Measurements from ENCODE around the gene IRAG1.
"Not testable (repeated sequence)": the region's sequence is repeated elsewhere in the genome, so short reads cannot be mapped to it uniquely, and the experiment has no call there.

IRAG1 gene

DNA sequence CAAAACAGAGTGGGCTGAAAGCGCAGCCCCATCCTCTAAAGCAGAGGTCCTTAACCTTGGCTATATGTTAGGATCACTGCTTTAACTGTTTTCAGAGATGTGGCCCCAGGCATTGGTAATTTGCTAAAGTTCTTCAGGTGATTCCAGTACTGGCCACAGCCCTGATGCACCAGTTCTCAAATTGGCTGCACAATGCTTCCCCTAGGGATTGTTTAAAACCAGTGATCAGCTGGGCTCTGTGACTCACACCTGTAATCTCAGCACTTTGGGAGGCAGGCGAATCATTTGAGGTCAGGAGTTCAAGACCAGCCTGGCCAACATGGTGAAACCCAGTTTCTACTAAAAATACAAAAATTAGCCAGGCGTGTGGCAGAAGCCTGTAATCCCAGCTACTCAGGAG is 8.4 kb upstream of the IRAG1 start:
- no peak for DNase-seq (ENCODE audit: low read depth)

DNA sequence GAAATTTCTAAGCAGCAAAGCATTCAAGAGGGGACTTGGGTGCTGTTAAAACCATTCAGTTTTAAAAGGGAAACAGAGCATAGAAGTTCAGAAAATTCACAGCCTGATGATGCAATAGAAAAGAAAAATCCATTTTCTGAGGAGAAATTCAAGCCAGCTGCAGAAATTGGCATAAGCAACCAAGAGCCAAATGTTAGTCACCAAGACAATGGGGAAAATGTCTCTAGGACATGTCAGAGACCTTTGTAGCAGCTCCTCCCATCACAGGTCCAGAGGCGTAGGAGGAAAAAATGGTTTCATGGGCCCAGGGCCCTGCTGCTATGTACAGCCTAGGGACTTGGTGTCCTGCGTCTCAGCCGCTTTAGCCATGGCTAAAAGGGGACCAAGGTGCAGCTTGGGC is 5.5 kb upstream of the IRAG1 start:
- DNase-seq (ENCODE audit: low read depth) = no peak

DNA sequence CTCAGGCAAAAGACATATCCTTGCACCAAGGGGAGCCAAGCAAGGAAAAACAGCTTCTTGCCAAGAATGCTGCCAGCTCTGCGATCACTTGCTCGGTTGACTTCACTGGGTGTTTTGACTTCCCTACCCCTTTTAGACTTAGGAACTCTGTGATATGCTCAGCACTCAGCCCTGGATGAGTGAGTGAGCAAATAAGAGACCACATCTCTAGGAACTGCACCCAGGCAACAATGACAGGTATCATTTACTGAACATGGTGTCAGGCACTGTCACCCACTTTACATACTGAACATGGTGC is 3.7 kb upstream of the IRAG1 start:
- DNase-seq (ENCODE audit: low read depth) = no peak

DNA sequence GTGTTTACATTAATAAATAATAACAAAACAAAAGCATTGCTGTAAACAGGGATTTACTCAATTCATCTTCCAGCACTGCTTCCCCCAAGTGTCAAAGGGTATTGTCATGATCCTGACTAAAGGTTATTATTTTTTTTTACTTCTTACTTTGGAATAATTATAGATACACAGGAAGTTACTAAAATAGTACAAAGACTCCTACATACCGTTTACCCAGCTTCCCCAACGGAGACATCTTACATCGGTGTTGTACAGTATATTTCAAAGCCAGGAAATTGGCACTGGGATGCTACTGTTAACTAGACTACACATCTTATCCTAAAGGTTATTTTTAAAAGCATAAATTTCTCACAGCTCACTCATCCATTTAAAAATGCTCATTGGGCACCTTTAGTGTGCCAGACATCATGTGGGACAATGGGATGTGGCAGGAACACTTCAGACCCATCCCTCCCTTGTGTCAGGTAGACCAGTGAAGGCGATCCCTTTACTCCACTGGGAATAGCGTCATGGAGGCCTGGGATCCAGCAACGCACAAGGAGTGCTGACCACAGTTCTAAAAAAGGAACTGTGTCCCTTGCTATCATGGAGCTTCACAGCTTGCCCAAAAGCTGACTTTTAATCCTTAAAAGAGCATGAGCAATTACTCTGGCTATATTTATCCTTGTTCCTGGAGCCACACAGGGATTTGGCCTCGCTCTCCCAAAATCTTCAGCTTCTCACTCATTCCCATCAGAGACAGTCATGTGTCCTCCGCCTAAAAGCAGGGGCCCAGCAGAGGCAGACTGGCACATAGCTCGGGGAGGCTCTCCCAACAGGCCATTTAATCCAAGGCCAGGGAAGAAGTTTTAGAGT is 3.1 kb upstream of the IRAG1 start:
- no peak for DNase-seq (ENCODE audit: low read depth)

DNA sequence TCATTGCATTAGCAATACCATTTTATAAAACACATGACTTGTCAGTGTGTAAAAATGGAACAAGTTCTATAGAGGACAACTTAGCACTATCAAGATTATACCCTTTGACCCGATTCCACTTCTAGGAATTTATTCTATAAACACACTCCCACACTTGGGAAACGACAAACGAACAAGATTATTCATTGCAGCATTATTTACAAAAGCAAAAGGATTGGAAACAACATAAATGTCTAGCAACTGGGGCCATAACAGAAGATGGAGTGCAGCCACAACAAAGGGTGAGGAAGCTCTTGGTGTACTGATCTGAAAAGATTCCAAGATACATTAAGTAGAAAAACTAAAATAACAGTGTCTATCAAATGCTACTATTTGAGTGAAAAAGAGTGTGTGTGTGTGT is 2.3 kb upstream of the IRAG1 start:
- DNase-seq (ENCODE audit: low read depth) = no peak

DNA sequence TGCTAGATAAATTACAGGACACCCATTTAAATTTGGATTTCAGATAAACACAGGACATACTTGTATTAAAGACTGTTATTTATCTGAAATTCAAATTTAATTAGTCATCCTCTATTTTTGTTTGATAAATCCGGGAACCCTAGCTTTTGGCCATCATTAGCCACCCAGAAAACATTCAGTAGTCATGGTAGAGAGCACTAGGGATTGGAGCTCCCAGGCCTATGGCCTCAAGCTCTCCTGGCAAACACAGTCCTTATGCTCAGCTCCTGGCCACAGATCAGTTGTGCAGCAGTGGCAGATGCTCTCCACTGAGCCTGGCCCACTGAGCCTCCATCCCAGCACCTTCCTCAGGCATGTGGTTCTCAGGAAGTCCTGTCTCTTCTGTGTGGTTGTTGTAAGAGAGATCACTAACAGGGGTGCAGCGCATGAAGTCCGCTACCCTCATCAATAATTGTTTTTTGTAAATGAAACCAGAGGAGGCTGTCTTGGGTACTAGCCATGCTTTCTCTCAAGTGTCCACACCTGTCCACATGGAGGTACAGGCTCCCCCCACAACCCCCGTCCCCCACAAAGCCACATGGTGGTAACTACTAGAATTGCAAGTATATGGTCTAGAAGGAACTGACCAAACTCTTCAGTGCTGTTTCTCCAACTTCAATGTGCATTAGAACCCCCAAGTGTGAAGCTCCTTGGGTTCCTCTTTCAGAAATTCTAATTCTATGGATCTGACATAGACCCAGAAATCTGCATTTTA is 1.1 kb upstream of the IRAG1 start:
- DNase-seq (ENCODE audit: low read depth) = no peak

DNA sequence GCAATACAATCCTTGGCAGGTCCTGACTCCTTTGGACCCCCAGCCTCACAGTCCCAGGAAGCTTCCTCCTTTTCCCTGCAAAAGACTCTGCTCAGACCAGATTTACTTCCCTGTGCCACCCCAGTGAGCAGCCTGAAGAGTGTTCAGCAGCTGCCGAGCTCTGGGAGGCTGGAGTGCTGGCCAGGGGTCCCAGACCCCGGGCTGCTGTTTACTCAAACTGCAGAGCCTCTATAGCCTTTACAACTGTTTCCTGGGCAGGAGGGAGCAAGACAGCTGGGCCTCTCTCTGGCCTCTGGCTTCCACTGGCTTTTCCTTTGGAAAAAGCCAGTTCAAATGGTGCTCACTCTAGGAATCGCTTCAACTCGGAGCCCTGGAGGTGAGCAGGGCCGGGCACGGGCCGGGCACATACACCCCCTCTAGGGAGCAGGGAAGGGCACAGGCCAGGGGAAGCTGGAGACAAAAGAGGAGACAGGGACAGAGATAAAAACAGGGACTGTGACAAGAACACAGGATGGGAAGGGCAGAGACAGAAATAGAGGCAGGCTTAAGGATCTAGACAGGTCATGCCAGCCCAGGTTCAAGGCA is 932 bp downstream of the IRAG1 start:
- DNase-seq (ENCODE audit: low read depth) = no peak

DNA sequence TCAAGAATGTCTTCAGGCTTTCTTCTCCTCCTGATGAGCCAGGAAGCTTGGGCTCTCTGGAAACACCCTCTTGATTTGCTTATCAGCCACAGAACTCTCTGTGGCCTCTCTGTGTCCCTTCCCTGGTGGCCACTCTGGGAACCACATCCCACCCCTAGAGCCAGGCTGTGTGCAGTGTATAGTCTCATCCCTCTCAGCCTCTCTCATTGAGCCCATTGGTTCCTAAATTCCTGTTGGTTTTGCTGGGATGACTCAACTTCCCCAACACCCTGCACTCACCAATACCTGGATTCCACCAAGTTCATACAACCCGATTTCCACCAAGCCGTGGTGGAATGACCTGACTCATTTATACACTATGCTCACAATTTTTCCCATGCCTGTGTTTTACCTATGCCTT is 5.2 kb downstream of the IRAG1 start:
- no peak for DNase-seq (ENCODE audit: low read depth)

DNA sequence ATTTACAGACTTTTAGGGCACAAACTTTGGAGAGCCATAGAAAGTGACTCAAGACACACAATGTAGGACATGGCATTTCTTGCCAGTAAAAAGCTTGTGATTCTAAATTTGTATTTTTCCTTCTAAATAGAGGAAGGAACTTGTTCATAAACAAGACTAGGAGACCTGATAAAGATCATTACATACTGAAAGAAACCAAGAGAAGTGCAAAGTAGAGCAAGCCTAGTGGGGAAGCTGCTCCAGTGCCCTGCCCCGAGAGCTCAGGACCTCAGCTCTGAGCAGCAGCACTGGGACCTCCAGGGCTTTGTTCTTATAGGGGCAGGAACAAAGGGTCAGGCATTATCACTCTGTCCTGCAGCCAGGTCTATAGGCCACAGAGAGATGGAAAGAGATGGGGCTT is 7.2 kb downstream of the IRAG1 start:
- DNase-seq (ENCODE audit: low read depth) = no peak

DNA sequence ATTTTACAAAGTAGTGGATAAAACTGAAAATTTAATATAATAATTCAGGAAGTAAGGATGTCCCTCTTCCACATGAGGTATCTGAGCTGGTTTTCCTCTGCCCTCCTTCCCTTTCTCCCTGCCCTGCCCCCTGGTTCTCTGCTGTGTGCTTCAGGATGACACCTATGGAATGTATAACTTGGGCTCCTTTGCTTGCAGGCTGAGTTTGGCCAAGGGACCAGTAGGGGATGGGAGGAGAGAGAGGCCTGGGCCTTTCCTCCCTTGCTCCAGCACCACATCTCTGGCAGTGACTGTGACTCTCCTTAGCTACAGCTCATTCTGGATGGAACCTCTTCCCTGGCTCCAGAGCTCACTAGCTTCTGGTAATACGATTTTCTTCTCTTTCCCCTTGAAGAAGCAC is 10.1 kb downstream of the IRAG1 start:
- no peak for DNase-seq (ENCODE audit: low read depth)

DNA sequence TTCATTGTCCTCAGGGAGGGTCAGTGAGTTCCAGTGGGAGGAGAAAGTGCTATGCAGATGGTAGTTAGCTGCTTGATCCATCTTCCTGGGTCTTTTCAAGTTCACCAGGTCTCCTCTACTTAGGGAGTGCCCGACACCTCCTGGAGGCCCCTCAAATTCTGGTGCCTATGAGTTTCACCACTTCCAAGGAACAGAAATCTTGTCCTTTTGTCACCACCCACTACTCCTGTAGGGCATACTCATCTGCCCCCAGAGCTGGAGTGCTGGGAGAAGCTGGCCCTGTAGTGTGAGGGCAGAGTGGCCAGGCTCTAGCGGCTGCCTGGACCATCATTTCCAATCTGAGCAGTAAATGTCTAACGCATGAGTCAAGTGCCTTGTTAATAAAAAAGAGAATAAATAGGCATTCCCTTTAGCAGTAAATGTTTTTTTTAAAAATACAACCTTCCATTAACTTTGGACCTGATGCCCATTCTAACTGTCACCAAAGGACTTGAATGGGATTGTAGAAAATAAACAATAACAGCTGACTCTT is 12.5 kb downstream of the IRAG1 start:
- no peak for DNase-seq (ENCODE audit: low read depth)

DNA sequence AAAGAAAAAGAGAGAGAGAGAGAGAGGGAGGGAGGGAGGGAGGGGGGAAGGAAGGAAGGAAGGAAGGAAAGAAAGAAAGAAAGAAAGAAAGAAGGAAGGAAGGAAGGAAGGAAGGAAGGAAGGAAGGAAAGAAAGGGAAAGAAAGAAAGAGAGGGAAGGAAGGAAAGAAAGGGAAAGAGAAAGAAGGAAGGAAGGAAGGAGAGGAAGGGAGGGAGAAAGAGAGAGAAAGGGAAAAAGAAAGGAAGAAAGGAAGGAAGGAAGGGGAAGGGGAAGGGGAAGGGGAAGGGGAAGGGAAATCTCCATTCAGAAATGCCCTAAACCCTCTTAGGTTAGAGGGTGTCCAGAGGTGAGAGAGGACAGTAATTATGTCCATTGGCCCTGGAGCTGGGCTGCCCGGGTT is 13.3 kb downstream of the IRAG1 start:
- not testable (repeated sequence) for DNase-seq (ENCODE audit: low read depth)

DNA sequence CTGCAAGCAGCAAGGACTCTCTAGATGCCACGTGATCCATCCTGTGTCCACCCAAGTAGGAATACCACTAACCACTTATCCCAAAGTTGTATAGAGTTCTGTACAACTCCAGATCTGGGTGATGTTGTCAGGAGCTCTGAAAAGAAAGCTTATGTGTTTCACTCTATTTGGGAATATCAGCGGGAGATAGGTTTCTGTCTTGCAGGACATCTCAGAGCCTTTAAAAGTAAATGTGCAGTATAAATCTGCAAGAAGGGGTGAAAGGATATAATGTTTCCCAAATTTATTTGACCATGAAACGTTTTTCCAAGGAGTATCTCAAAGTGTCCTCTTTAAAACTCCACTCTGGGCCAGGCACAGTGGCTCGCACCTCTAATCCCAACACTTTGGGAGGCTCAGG is 13.9 kb downstream of the IRAG1 start:
- DNase-seq (ENCODE audit: low read depth) = no peak

DNA sequence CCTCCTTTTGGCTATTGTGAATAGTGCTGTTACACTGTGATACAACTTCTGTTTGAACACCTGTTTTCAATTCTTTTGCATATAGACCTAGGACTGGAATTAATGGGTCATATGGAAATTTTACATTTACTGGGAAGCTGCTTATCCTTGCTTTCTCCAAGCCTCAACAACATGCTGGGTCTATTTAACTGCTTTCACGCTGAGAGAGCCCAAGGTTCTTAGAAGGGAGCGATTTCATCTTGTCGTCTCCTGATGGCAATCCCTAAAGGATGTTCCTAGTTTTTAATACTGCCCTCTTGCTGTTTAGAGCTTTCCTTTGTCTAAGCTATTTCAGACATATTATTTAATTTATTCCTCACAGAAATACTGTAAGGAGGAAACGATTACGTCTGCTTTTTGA is 15.5 kb downstream of the IRAG1 start:
- no peak for DNase-seq (ENCODE audit: low read depth)

DNA sequence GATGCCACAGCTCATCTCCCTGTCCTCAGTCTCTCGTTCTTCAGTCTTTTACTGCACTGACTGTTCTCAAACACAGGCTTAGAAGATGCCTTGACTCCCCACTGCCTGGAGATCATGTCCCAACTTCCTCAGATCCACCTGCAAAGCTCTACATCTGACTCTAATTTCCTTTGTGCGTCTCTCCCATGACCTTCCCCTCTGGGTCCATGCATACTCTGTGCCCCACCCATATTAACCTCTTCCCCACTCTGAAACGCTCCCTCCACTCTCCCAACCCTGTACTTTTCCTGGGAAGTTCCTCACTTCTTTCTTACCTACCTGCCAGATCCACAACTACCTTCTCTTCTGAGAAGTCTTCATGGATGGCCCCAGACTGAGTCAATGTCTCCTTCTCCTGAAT is 16.6 kb downstream of the IRAG1 start:
- DNase-seq (ENCODE audit: low read depth) = no peak

DNA sequence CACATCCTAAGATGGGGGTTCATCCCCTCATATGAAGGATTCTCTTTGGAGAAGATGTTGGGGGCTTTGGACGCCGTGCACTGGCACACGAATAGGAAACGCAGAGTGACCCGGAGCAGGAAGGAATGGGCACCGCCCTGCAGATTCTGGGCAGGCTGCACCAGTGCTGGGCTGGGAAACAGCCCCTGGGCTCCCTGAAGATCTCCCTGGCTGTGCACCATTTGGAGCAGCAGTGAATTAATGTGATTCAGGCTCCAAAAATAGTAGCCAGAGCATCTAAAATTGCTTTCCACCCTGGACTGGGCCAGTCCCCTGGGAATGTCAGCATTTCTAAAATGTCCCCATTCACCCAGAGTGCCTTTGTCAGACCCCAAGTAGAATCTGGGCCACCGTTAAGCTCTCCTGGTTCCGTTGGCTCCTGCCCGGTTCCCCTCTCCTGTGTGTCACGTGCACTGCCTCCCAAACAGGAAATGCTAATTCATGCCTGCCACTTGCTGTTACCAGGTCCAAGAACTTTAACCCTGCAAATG is 18.6 kb downstream of the IRAG1 start:
- no peak for DNase-seq (ENCODE audit: low read depth)

DNA sequence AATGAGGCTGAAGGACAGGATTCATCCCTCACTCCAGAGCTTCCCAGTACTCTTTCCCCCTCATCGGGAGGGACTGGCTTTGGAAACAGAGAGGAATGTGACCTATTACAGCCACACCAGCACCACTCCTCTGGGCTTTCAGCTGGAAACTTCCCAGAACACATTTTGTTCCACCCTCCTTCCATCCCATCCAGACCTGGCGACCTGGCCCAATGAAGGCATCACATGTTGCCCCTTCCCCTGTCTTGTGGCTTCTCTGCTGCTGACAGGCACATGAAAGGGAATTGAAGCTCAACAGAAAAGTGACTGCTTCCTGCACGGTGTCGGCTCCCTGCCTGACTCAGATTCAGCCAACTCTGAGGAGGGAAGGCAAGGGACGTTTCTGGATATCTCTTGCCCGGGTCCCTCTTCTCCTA is 19.1 kb downstream of the IRAG1 start:
- DNase-seq (ENCODE audit: low read depth) = no peak

DNA sequence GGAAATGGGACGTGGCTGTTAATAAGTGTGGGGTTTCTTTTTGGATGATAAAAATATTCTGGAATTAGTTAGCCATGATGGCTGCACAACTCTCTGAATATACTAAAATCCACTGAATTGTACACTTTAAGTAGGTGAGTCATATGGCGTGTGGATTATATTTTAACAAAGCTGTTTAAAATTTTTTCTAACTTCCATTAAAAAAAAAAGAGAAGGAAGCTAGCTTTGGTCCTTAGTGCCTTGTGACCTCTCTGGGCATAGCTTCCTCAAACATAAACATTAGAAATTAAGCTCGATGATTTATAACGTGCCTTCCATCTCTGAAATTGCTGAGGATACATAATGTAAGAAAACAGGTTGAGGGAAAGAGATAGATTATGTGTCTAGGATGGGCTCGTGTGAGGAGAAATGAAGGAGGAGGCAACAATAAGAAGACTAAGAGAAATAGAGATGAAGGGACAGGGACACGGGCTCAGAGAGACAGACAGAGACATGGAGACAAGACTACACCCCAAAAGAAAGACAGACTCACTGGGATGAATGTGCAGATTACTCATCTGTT is 20.0 kb downstream of the IRAG1 start:
- DNase-seq (ENCODE audit: low read depth) = no peak

DNA sequence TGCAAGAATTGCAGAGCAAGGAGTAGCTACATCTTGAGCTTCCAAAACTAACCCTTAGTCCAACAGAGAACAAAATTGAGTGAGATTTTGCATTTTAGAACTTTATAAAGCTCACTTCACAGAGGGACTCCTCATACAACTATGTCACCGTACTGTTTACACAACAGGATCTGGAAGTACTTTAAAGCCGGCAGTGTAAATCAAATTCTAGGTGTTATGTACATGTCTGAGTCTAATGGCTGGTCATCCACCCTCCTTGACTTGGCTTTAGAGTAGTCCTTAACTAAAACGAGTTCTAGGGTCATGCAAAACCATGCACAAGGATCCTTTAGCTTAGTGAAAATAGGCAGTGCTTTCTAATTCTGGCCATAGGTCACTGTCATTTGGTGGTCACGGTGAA is 23.5 kb downstream of the IRAG1 start:
- DNase-seq (ENCODE audit: low read depth) = no peak

DNA sequence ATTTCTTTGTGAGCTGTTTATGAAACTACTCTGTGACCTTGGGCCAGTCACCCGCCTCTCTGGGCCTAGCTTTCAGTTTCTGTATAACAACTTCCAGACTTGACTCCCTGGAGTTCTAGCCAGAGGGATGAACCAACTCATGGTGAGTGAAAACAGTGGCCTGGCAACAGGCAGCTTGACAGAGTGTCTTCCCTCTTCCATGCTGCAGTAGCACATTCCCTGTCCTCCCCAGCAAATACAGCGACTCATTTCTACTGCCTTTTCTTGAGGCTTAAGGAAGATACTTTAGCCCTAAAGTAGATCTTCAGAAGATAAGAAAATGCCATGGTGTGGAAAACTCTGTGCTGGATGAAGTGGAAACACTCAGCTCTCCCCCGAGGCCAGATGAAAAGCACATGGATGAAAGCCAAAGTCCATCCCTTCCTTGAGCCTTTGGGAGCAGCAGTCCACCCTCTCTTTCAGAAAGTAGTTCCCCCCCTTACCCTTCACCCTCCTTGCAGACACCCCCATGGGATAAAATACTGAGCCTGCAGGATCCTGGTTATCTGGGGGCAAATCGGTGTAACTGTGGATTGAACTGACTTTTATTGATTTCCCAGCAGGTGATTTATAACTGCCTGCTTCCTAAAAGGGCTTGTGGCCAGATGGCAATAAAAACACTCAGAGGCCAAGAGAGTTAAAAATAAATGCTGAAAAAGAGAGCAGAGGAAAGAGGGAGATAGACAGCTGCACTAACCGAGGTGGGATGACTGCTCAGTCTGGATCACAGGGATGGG is 24.1 kb downstream of the IRAG1 start:
- no peak for DNase-seq (ENCODE audit: low read depth)

DNA sequence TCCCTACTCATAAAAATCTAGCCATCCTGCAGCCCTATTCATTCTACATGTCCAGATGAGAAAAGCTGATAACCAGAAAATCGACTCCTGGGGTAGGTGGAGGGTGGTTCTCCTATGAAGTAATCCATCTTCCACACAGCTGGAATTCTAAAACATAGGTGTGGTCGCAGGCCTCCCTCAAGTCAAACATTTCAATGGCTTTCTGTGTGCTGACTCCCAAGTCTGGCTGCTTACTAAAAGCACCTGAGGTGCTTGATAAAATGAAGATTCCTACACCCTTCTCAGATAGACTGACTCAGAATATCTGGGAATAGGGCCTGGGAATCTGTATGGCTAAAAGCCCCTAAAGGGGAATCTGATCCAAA is 26.1 kb downstream of the IRAG1 start:
- DNase-seq (ENCODE audit: low read depth) = no peak

All from stimulated activated CD8-positive, alpha-beta memory T cell treated with anti-CD3 and anti-CD28 coated beads, Interleukin-12 subunit alpha, Interleukin-12 subunit beta, amount 100 ng/mL, for 4 hours (primary cell).